K562 (cell line): ENCODE data around the gene SEL1L. TPM values are rescaled to one million over a fixed set of nuclear protein-coding genes. Genes with fewer than 3 reads are reported as not detected.
A peak's percentile ranks its signal among the peaks of the same experiment; 100 is the strongest.

ENCODE experiments used
- ARHGAP35 ChIP-seq: fragments of 450-650 bp; IDR thresholded peaks from 2 replicates; pipeline ENCODE4 v1.6.1; 2018; ENCODE audit not compliant: partially characterized antibody
- ARID1B ChIP-seq: fragments of 450-650 bp; IDR thresholded peaks from 2 replicates; pipeline ENCODE4 v1.6.1; 2016; ENCODE audit warnings: antibody characterized with exemption, mild to moderate bottlenecking, inconsistent platforms
- ASH1L ChIP-seq: fragments of 450-650 bp; IDR thresholded peaks from 2 replicates; pipeline ENCODE4 v1.6.1; 2018; ENCODE audit warnings: borderline replicate concordance, mild to moderate bottlenecking, low read depth; ENCODE audit not compliant: partially characterized antibody
- CAMTA2 ChIP-seq: fragments of 250-450 bp; sonication (Bioruptor Pico); conservative IDR thresholded peaks from 2 replicates; pipeline ENCODE4 v1.5.1; 2022
- CBFA2T3 ChIP-seq: fragments of 450-650 bp; IDR thresholded peaks from 2 replicates; pipeline ENCODE4 v1.6.1; 2017
- NFIC ChIP-seq: fragments of 450-650 bp; IDR thresholded peaks from 2 replicates; pipeline ENCODE4 v1.6.1; 2017; ENCODE audit warnings: mild to moderate bottlenecking, inconsistent platforms
- NR1H2 ChIP-seq: sonication (generic); formaldehyde crosslinking; IDR thresholded peaks from 2 replicates; pipeline ENCODE4 v1.4.0; 2020; ENCODE audit warnings: mild to moderate bottlenecking, missing genetic modification reagents
- PCBP1 ChIP-seq: fragments of 200-400 bp; formaldehyde crosslinking; IDR thresholded peaks from 2 replicates; pipeline ENCODE4 v1.6.1; 2018; ENCODE audit warnings: mild to moderate bottlenecking, low read depth, low read length; ENCODE audit not compliant: poor library complexity, severe bottlenecking
- POLR2G ChIP-seq: fragments of 200-400 bp; formaldehyde crosslinking; IDR thresholded peaks from 2 replicates; pipeline ENCODE4 v1.6.1; 2017; ENCODE audit warnings: low read depth, mild to moderate bottlenecking, antibody characterized with exemption, low read length, moderate library complexity
- SAP30 ChIP-seq: fragments of 200-600 bp; sonication (generic); IDR thresholded peaks from 2 replicates; pipeline ENCODE4 v1.6.1; 2012; ENCODE audit warnings: borderline replicate concordance, low read depth, mild to moderate bottlenecking, moderate library complexity, low read length, control low read depth, inconsistent platforms; ENCODE audit not compliant: insufficient read depth, poor library complexity, severe bottlenecking
- SMARCE1 ChIP-seq: fragments of 450-650 bp; IDR thresholded peaks from 2 replicates; pipeline ENCODE4 v1.7.1; 2016; ENCODE audit warnings: mild to moderate bottlenecking
- TFAP4 ChIP-seq: sonication (generic); formaldehyde crosslinking; IDR thresholded peaks from 2 replicates; pipeline ENCODE4 v1.8.0; 2022; ENCODE audit warnings: missing genetic modification reagents, mild to moderate bottlenecking, moderate library complexity, borderline replicate concordance
- VEZF1 ChIP-seq: fragments of 200-800 bp; sonication (Bioruptor generic); IDR thresholded peaks from 2 replicates; pipeline ENCODE4 v1.6.1; 2017; ENCODE audit warnings: missing genetic modification characterization, missing compliant biosample characterization
- ZBED1 ChIP-seq: IDR thresholded peaks from 2 replicates; pipeline ENCODE4 v1.6.1; 2014
- ZBTB7A ChIP-seq: IDR thresholded peaks from 2 replicates; pipeline ENCODE4 v1.6.1; 2011; ENCODE audit warnings: low read depth, mild to moderate bottlenecking, low read length, moderate library complexity, borderline replicate concordance; ENCODE audit not compliant: control insufficient read depth
- ZNF324 ChIP-seq: fragments of 250-450 bp; sonication (Bioruptor Pico); IDR thresholded peaks from 2 replicates; pipeline ENCODE4 v1.4.0; 2020; ENCODE audit warnings: mild to moderate bottlenecking
- ZNF395 ChIP-seq: fragments of 200-800 bp; sonication (Bioruptor generic); IDR thresholded peaks from 2 replicates; pipeline ENCODE4 v1.6.1; 2017; ENCODE audit warnings: missing genetic modification characterization, missing compliant biosample characterization
- ZNF639 ChIP-seq, 2 experiments: fragments of 200-800 bp in 1 of 2; sonication (Bioruptor generic) in 1 of 2; sonication (generic) in 1 of 2; formaldehyde crosslinking in 1 of 2; IDR thresholded peaks in 1 of 2; conservative IDR thresholded peaks in 1 of 2; 2 replicates each; pipeline versions ENCODE4 v1.5.0 to v1.6.1; 2016 to 2020; ENCODE audit warnings: missing compliant biosample characterization in 1 of 2, missing genetic modification characterization in 1 of 2, missing genetic modification reagents in 1 of 2
- polyA plus RNA-seq, 8 experiments: library from polyadenylated mRNA; depleted of rRNA in 4 of 8; stranded (reverse) in 5 of 8; unstranded in 3 of 8; fragments of >200 nt; fragmentation: Nextera tagmentation in 2 of 8; fragmentation: Illumina TruSeq in 1 of 8; extraction: Ambion mirVana in 2 of 8; extraction: Trizol in 1 of 8; gene quantifications; 2 replicates each; pipeline versions ENCODE4 v1.2.1 to v1.2.3, GENCODE V29; 2011 to 2014; ENCODE audit warnings: inconsistent platforms in 1 of 8, missing spikeins in 1 of 8
- total RNA-seq, 7 experiments: library from RNA; depleted of rRNA in 6 of 7; stranded (reverse); fragments of >200 nt in 6 of 7; fragmentation: Illumina TruSeq in 2 of 7; extraction: Trizol in 2 of 7; gene quantifications; 2 replicates each; pipeline versions ENCODE4 v1.2.1 to v1.2.3, GENCODE V29; 2011 to 2021; ENCODE audit warnings: low replicate concordance in 1 of 7

The SEL1L gene
- total and polyA plus RNA-seq, 9 of the 15 experiments (the other 6 are each of a cell fraction or from before 2014, with no cell fraction given), result 7.7 to 21.1 (median 13.6) TPM

GRCh38 chr14:81435391-81436295 lies 98.0 kb downstream of the SEL1L start (continued):
- TF ChIP-seq ZBTB7A, result peak; percentile 73; the same call in 1 of the 2 replicates
- TF ChIP-seq PCBP1, result no peak
- TF ChIP-seq VEZF1 (CRISPR knock-in tag), result peak; percentile 93
- TF ChIP-seq ARHGAP35, result no peak
- peak; percentile 12; the same call in 1 of the 2 replicates for TF ChIP-seq ZNF395 (CRISPR knock-in tag)
- TF ChIP-seq TFAP4 (CRISPR knock-in tag), result peak; percentile 62; the same call in 1 of the 2 replicates
- peak; percentile 37; the same call in 1 of the 2 replicates for TF ChIP-seq SMARCE1
- TF ChIP-seq SAP30, result peak; percentile 76
- TF ChIP-seq ZNF639 (CRISPR knock-in tag; conservative IDR thresholded peaks at IDR 0.05 in 1 of 2, IDR thresholded peaks at IDR 0.05 in 1 of 2), result no peak
- TF ChIP-seq ARID1B, result 0 out of 2 replicates have a peak, but pooled peaks have one; percentile 36
- TF ChIP-seq ASH1L, result no peak
- TF ChIP-seq ZBED1, result no peak
- peak; percentile 38; the same call in 1 of the 2 replicates for TF ChIP-seq CBFA2T3
- peak; percentile 19; the same call in 1 of the 2 replicates for TF ChIP-seq NFIC
- no peak for TF ChIP-seq ZNF324
- no peak for TF ChIP-seq NR1H2 (CRISPR knock-in tag)
- no peak for TF ChIP-seq CAMTA2
- TF ChIP-seq POLR2G, result no peak
